Testis (tissue), 2 donors: ENCODE data around the gene IL22.

ENCODE experiments used
- POLR2A ChIP-seq: fragments of 450-650 bp; IDR thresholded peaks from one replicate; pipeline ENCODE4 v1.6.1; 2017; ENCODE audit warnings: antibody characterized with exemption, mild to moderate bottlenecking, moderate library complexity
- TF ChIP-seq, protein P1 (sequence below), 3 experiments: fragments of 450-650 bp in 2 of 3; fragments of 200-600 bp in 1 of 3; sonication (generic) in 1 of 3; IDR thresholded peaks; one replicate each; pipeline ENCODE4 v1.5.1; 2016 to 2019; ENCODE audit warnings: antibody characterized with exemption in 3 of 3, mild to moderate bottlenecking in 2 of 3, moderate library complexity in 1 of 3

DNA sequence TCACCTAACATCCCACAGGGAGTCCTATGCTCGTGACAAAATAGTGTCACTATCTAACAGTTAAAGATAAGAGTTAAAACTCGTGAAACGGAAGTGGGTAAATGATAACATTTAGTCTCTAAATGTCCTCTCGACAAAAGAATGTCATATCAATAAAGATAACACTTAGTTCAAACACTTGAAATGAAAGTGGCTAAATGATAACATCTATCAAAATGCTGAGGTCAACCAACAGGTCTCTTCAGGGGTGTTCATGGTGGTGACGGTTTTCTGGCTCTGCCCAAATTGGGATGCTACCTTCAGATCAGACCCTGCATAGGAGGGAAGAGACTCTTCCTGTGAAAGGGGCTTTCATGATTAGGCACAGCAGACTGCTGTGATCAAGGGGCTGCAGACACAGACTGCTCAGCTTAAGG lies 49.9 kb downstream of the IL22 start:
- TF ChIP-seq, protein P1, sequence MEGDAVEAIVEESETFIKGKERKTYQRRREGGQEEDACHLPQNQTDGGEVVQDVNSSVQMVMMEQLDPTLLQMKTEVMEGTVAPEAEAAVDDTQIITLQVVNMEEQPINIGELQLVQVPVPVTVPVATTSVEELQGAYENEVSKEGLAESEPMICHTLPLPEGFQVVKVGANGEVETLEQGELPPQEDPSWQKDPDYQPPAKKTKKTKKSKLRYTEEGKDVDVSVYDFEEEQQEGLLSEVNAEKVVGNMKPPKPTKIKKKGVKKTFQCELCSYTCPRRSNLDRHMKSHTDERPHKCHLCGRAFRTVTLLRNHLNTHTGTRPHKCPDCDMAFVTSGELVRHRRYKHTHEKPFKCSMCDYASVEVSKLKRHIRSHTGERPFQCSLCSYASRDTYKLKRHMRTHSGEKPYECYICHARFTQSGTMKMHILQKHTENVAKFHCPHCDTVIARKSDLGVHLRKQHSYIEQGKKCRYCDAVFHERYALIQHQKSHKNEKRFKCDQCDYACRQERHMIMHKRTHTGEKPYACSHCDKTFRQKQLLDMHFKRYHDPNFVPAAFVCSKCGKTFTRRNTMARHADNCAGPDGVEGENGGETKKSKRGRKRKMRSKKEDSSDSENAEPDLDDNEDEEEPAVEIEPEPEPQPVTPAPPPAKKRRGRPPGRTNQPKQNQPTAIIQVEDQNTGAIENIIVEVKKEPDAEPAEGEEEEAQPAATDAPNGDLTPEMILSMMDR (IDR thresholded peaks at IDR 0.05), result no peak
- no peak for TF ChIP-seq POLR2A
